Astrocyte of the cerebellum (primary cell): ENCODE measurements around the gene TBC1D32.
"Not testable (repeated sequence)": the region's sequence is repeated elsewhere in the genome, so short reads cannot be mapped to it uniquely, and the experiment has no call there.

Source experiments
- DNase-seq: peaks from one replicate; pipeline ENCODE4 v3.0.0-alpha.2; 2011; ENCODE audit warnings: low read depth
- H3K4me3 ChIP-seq: 2 replicates; pipeline ENCODE4 v1.5.1; 2011; ENCODE audit warnings: mild to moderate bottlenecking, low read depth, low read length, moderate library complexity
- CTCF ChIP-seq: IDR thresholded peaks from 2 replicates; pipeline ENCODE4 v1.5.1; 2012; ENCODE audit warnings: low read length, low read depth, moderate library complexity, mild to moderate bottlenecking; ENCODE audit errors: missing control alignments
- in situ Hi-C: cut with HindIII; loops from 2 replicates; pipeline ENCODE4 v1.10.0; 2017; ENCODE audit warnings: low sequenced_read_pairs

Gene TBC1D32

GRCh38 chr6:121334299-121335086, at the start of gene TBC1D32:
TSS of gene TBC1D32 (minus strand) at chr6:121334480. CDS start at chr6:121334430, 50 bp downstream.
- DNase-seq: peak; percentile 79
- in situ Hi-C loops: no loop called here
- TF ChIP-seq CTCF: no peak
- H3K4me3 ChIP-seq: peak within 1 kb of the TSS; percentile 68

GRCh38 chr6:121383478-121383877, 49.2 kb upstream of the TBC1D32 start:
- no peak overlapping the region for H3K4me3 ChIP-seq
- in situ Hi-C loops: no loop called here
- no peak for TF ChIP-seq CTCF
- DNase-seq: no peak

GRCh38 chr6:121382467-121383121, 48.3 kb upstream of the TBC1D32 start:
- in situ Hi-C loops: no loop called here
- no peak for DNase-seq
- no peak overlapping the region for H3K4me3 ChIP-seq
- no peak for TF ChIP-seq CTCF

GRCh38 chr6:121376411-121376810, 42.1 kb upstream of the TBC1D32 start:
- no peak for TF ChIP-seq CTCF
- no peak for DNase-seq
- no peak overlapping the region for H3K4me3 ChIP-seq
- in situ Hi-C loops: no loop called here

GRCh38 chr6:121374219-121374618, 39.9 kb upstream of the TBC1D32 start:
- in situ Hi-C loops, H3K4me3 ChIP-seq, DNase-seq: not testable (repeated sequence)

- in situ Hi-C loops: no loop called here
- no peak for DNase-seq
- no peak for TF ChIP-seq CTCF
- H3K4me3 ChIP-seq: no peak overlapping the region
Observed at GRCh38 chr6:121365536-121366521, 31.5 kb upstream of the TBC1D32 start.
